Panc1 (cell line): ENCODE measurements around the gene KLF11. TPM values are rescaled to one million over a fixed set of nuclear protein-coding genes. Genes with fewer than 3 reads are reported as not detected.

Experiments used
- ATAC-seq: fragments of 200-7000 bp; cut with Tn5 transposase; 2 replicates; pipeline ENCODE4 v1.9.1; 2020; ENCODE audit warnings: mild to moderate bottlenecking, moderate library complexity
- BruUV-seq: library from RNA; stranded (reverse); fragments of 400-500 nt; replicated peaks from 2 replicates; lab custom pipeline; 2021; lab: Mats Ljungman, UMichigan
- CTCF ChIA-PET: fragments of 300-600 bp; sonication (Branson Sonifier 250); formaldehyde crosslinking; loops from one replicate; lab custom pipeline; 2022; ENCODE audit warnings: antibody characterized with exemption; lab: Charles Lee
- POLR2A ChIA-PET: fragments of 300-600 bp; sonication (Branson Sonifier 250); formaldehyde crosslinking; loops from one replicate; lab custom pipeline; 2022; ENCODE audit warnings: antibody characterized with exemption; lab: Charles Lee
- DNase-seq: peaks from one replicate; pipeline ENCODE4 v3.0.0-alpha.2; 2010; ENCODE audit warnings: low read depth, low spot score
- H3K27ac ChIP-seq: 2 replicates; pipeline ENCODE4 v1.5.1; 2011; ENCODE audit warnings: mild to moderate bottlenecking, low read length, inconsistent platforms
- H3K27me3 ChIP-seq: fragments of 200-500 bp; sonication (Bioruptor generic); 2 replicates; pipeline ENCODE4 v1.6.0; 2014; ENCODE audit warnings: low read length, inconsistent platforms; ENCODE audit not compliant: control insufficient read depth, insufficient read depth
- H3K36me3 ChIP-seq: fragments of 200-500 bp; sonication (Bioruptor generic); 2 replicates; pipeline ENCODE4 v1.5.1; 2014; ENCODE audit warnings: inconsistent platforms, mild to moderate bottlenecking, low read length, moderate library complexity; ENCODE audit not compliant: control insufficient read depth, insufficient read depth
- H3K4me1 ChIP-seq: 2 replicates; pipeline ENCODE4 v1.5.1; 2011; ENCODE audit warnings: inconsistent platforms, mild to moderate bottlenecking, low read length, moderate library complexity; ENCODE audit not compliant: control insufficient read depth, insufficient read depth
- H3K4me3 ChIP-seq, 2 experiments: 2 replicates each; pipeline ENCODE4 v1.5.1; 2011 to 2012; ENCODE audit warnings: low read depth in 2 of 2, low read length in 2 of 2, mild to moderate bottlenecking in 2 of 2, inconsistent platforms in 1 of 2, moderate library complexity in 1 of 2
- H3K9me3 ChIP-seq: fragments of 200-500 bp; sonication (Bioruptor generic); 2 replicates; pipeline ENCODE4 v1.5.1; 2014; ENCODE audit warnings: low read depth, mild to moderate bottlenecking, inconsistent platforms, low read length, moderate library complexity; ENCODE audit not compliant: control insufficient read depth, insufficient read depth
- CTCF ChIP-seq: fragments of 450-650 bp; IDR thresholded peaks from 2 replicates; pipeline ENCODE4 v1.5.1; 2017; ENCODE audit warnings: mild to moderate bottlenecking
- POLR2AphosphoS5 ChIP-seq: IDR thresholded peaks from 2 replicates; pipeline ENCODE4 v1.6.1; 2012; ENCODE audit warnings: mild to moderate bottlenecking, low read depth, low read length, moderate library complexity
- REST ChIP-seq, 2 experiments: IDR thresholded peaks; 2 replicates each; pipeline ENCODE4 v1.6.1; 2011 to 2012; ENCODE audit warnings: low read depth in 2 of 2, control low read depth in 1 of 2, low read length in 1 of 2, mild to moderate bottlenecking in 1 of 2, moderate library complexity in 1 of 2; ENCODE audit not compliant: insufficient read depth in 1 of 2
- SIN3A ChIP-seq: IDR thresholded peaks from 2 replicates; pipeline ENCODE4 v1.6.1; 2012; ENCODE audit warnings: low read depth, mild to moderate bottlenecking, low read length, moderate library complexity, borderline replicate concordance; ENCODE audit not compliant: insufficient read depth
- TCF7L2 ChIP-seq: IDR thresholded peaks from 2 replicates; pipeline ENCODE4 v1.6.1; 2011; ENCODE audit warnings: mild to moderate bottlenecking, low read depth, low read length, inconsistent platforms
- in situ Hi-C: cut with HindIII; loops from 2 replicates; pipeline ENCODE4 v1.10.0; 2016; ENCODE audit warnings: low sequenced_read_pairs, low pct_unique_long_range_greater_than_20kb
- intact Hi-C: fragments of 100-400 bp; cut with micrococcal nuclease; formaldehyde crosslinking; loops from one replicate; pipeline ENCODE4 v1.10.0; 2022; ENCODE audit not compliant: unreplicated experiment
- total RNA-seq: library from RNA; stranded (reverse); gene quantifications from one replicate; pipeline ENCODE4 v1.2.1, GENCODE V29; 2021; ENCODE audit not compliant: unreplicated experiment

KLF11 gene
- total RNA-seq, 1 experiment from 2014 or later, result 23.7 TPM

DNA sequence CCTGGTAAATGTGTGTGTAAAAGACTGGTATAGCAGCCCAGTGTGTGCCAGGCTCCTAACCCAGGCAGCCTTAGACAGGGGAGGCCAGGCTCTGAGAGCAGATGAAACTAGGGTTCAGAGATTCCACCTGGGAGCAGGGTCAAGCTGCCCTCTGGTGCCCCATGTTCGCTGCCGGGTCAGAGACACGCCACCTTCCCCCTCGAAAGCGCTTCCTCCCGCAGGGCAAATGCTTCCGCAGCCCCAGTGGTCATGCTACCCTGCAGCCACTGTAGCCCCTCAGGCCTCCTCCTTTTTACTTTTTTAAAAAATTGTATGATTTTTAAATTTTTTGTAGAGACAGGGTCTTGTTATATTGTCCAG, 10.6 kb upstream of the KLF11 start:
- ChIA-PET POLR2A (no interaction called here), CTCF (no interaction called here)
- DNase-seq (no peak), ATAC-seq (no peak)
- Histone ChIP-seq H3K36me3 (no peaks in the 10 kb centered on the region), H3K9me3 (no peaks in the 10 kb centered on the region), H3K4me1 (peaks cover 16% of the 10 kb centered on the region), H3K27ac (no peak overlapping the region), H3K27me3 (no peaks in the 10 kb centered on the region), H3K4me3 (no peak overlapping the region)
- TF ChIP-seq TCF7L2 (no peak), POLR2AphosphoS5 (no peak), CTCF (no peak), SIN3A (no peak), REST (IDR thresholded peaks at IDR 0.05; ENCODE audit: insufficient read depth in 1 of 2, low read depth in 2 of 2, low read length in 1 of 2) (no peak)
- in situ Hi-C loops (no loop called here), intact Hi-C loops (no loop called here)
- BruUV-seq, result no TSS peak

- H3K27ac ChIP-seq, result no peak overlapping the region
- ChIA-PET CTCF (no interaction called here), POLR2A (interaction anchor here (0.6 kb wide), 1 partner anchor 698 kb away, joined by 3 read pairs; no protein-coding TSS in a partner anchor)
- intact Hi-C loops, result no loop called here
- H3K9me3 ChIP-seq, result no peaks in the 10 kb centered on the region
- in situ Hi-C loops, result no loop called here
- no TSS peak for BruUV-seq
- H3K4me3 ChIP-seq, result no peak overlapping the region
- DNase-seq (no peak), ATAC-seq (no peak)
- no peak for TF ChIP-seq SIN3A
- TF ChIP-seq REST (IDR thresholded peaks at IDR 0.05; ENCODE audit: insufficient read depth in 1 of 2, low read depth in 2 of 2, low read length in 1 of 2), result no peak; a peak in 1 of 4 replicates
- no peak for TF ChIP-seq POLR2AphosphoS5
- no peak for TF ChIP-seq CTCF
- no peak for TF ChIP-seq TCF7L2
- no peaks in the 10 kb centered on the region for H3K27me3 ChIP-seq
- peaks cover 16% of the 10 kb centered on the region for H3K4me1 ChIP-seq
- H3K36me3 ChIP-seq, result no peaks in the 10 kb centered on the region
Measured at GRCh38 chr2:10033251-10034006, 9.9 kb upstream of the KLF11 start.
